NCI-H82 treated with DMSO at 0.1 percent for 48 hours (cell line): ENCODE results near the gene ARHGEF10L.

Experiments used
- DNase-seq: peaks from one replicate; lab custom pipeline; 2025; ENCODE audit not compliant: unreplicated experiment; lab: John Stamatoyannopoulos, UW

Gene ARHGEF10L

DNA sequence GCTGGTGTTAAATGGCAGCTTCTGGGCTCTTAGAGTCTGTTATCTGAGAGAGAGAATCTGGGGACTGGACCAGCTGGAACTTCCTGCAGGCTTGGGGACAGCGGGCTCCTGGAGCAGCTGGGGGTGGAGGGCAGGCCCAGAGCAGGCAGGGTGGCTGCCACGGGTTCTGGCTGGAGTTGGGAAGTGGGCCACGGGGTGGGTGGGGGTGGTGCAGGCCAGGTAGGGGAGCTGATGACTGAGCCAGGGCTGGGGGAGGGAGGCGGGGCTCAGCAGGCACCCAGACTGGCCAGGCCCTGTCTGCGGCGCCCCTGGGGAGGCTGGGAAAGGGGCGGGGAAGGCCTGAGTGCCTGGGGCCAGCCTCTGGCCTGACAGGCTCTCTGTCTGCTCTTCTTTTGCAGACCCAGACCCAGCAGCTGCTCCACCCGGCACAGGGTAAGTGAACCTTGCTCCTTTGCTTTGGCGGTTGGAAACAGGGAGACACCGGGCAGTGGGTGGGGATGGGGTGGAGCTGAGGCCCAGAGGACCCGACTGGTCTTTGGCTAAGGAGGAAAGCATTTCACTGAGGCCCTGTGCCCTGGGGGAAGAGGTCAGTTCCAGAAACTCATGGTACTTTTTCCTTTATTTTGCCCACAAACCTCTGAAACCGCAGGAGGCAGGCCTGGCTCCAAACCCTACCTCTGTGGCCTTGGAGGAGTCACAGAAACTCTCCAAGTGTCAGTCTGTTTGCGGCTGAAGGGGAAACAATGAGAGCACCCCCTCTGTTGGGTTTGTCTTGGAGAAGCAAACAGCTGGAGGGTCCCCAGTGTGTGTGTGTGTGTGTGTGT, 48.8 kb downstream of the ARHGEF10L start:
- no peak for DNase-seq

DNA sequence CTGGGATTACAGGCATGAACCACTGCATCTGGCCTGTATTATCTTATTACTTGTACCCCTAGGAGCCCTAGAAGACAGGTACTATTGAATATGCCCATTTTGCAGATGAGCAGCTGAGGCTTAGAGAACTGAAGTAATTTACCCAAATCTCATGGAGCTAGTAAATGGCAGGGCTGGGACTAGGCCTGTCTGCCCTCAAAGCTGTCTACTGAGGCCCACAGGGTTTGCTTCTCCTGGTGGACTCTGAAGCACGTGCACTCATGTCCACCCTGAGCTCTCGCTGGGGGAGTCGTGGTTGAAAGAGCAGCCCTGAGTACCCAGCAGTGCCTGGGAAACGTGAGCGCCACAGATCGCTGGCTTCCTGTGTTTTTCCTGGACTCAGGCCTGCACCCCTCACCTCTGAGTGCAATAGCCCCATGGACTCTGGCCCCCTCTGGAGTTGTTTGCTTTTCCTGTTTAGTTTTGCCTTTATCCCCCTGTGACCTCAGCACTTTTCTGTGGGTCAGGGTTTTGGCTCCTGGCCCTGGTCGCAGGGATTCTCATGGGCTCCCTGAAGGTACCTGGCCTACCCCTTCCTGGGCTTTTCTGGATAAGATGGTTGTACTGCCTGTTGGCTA, 52.4 kb downstream of the ARHGEF10L start:
- no peak for DNase-seq

DNA sequence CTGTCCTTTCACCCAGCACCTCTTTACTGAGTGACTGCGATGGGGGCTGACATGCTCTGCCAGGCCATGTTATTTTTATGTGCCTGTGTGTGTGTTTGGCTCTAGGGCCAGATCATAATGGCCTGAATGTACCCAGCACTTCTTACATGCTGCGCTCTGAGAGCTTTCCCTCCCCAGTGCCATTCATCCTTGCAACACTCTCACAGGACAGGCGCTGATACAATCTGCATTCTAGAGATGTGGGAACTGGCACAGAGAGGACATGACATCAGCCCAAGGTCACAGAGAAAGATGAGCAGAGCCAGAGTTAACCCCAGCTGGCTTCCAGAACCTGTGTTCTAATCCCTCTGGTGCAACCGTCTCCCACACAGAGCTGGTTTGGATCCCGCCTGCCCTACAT, 54.5 kb downstream of the ARHGEF10L start:
- DNase-seq: no peak

DNA sequence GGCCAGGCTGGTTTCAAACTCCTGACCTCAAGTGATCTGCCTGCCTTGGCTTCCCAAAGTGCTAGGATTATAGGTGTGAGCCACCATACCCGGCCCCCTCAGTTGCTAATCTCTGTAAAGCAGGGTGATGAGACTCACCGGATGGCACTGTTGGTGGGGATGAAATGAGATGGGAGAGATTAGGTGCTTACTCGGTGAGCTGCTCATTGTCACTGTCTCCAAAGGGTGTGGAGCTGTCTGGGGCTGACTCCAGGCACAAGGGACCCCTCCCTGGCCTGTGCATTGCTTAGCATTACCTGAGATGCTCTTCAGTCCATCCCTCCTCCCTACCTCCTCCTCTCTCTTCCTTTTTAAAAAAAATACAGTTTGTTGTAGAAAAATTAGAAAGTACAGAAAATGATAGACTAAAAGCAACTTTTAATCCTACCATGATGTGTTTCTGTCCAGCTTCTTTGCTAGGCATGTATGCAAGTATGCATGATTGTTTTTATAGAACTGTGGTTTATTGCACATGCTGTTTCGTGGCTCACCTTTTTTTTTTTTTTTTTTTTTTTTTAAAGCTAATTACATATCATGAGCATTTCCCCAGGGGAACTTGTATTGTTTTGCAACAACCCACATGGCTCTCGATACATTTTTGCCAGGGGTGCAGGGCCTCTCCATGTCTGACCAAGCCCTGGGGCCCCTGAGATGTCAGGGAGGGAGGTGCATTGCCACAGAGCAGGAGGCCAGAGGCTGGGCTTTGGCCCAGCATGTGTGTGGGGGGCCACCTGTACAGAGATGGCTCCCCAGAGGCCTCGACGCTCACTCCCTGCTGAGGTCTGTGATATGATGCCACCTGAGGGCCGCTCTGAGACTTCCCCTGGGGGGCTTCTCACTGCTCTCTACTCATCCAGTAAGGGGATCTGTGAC, 55.4 kb downstream of the ARHGEF10L start:
- DNase-seq: peak; percentile 39

DNA sequence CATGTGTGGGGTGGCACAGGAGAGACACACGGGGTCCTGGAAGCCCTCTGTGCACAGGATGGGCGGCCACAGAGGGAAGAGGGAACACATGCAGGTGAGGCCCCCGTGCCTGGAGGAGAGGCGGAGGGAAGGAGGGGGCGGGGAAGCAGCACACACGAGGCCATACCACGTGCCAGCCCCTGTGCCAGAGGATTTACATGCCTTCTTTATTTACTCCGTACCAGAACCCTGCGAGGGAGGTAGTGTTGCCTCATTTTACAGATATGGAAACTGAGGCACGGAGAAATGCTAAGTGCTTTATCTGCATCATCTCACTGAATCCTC, 56.1 kb downstream of the ARHGEF10L start:
- no peak for DNase-seq

DNA sequence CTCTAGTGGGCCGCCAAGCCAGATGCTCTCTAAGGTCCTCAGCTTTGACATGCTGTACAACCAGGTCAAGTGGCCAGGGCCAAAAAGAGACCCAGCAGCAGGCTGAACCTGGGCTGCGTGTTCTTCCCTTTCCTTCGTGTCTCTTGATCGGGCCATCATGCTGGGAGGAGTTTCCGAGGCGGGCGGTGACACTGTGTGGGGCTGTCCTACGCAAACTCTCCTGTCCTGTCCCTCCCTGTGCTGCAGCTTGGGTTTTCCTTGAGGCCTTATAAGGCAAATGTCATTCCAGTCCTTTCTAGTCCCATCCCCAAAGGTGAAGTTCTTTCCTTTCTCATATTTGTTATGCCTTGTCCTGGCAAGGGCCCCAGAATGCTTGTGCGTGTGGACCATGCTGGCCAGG, 56.7 kb downstream of the ARHGEF10L start:
- no peak for DNase-seq

DNA sequence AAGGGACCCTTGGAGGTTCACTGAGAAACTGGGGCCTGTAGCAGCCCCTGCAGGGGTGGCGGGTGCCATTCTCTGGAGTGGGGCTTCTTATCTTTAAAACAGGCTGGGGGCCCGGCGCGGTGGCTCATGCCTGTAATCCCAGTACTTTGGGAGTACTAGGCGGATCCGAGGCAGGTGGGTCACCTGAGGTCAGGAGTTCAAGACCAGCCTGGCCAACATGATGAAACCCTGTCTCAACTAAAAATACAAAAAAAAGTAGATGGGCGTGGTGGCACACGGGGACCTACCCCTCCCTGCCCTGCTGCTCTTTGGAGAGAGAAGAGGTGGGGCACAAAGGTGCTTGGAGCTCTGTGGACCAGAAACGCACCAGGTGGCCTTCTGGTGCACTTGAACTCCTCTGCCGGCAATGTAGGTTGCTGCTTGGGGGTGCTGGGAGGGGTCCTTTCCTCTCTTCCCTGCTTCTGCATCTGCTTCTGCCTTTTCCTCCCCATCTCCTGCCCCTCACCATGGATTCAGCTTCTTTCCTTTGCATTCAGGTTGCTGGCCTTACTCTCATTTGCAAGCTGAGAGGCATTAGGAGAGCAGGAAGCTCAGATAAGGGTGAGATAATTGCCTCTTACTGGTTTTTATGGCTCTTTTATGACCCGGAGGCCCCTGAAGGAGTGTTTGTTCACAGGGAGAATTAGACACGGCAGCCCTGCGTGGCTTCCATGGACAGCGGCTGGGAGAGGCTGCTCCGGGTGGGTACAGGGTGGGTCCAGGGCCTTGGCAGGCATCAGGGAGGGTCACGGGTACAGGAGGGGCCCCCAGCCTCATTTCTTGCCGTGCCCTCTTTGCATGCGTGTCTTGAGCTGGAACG, 57.4 kb downstream of the ARHGEF10L start:
- no peak for DNase-seq

DNA sequence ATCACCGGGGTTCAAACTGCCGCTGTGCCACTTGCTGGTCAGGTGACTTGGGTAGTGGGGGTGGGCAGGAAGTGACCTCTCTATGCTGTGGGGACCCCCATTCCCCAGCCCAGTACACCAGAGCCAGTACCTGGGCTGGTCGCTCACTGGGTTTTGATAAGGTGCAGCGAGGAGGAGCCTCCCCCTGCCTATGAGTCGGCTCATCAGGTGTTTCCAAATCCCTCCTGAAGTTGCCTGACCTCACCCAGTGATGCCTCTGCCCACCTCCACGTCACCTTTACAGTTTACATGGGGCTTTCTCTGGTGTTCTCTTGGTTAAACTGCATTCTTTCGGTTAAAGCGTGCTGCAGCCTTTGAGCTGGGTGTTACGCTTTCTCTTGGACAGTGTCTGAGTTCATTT, 58.2 kb downstream of the ARHGEF10L start:
- no peak for DNase-seq

DNA sequence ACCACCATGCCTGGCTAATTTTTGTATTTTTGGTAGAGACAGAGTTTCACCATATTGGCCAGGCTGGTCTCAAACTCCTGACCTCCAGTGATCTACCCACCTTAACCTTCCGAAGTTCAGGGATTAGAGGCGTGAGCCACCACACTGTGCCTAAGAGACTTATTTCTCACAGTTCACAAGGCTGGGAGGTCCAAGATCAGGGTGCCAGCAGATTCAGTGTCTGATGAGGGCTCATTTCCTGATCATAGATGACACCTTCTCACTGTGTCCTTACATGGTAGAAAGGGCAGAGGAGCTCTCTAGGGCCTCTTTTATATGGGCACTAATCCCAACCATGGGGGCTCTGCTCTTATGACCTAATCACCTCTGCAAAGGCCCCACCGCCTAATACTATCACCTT, 58.8 kb downstream of the ARHGEF10L start:
- DNase-seq: no peak

DNA sequence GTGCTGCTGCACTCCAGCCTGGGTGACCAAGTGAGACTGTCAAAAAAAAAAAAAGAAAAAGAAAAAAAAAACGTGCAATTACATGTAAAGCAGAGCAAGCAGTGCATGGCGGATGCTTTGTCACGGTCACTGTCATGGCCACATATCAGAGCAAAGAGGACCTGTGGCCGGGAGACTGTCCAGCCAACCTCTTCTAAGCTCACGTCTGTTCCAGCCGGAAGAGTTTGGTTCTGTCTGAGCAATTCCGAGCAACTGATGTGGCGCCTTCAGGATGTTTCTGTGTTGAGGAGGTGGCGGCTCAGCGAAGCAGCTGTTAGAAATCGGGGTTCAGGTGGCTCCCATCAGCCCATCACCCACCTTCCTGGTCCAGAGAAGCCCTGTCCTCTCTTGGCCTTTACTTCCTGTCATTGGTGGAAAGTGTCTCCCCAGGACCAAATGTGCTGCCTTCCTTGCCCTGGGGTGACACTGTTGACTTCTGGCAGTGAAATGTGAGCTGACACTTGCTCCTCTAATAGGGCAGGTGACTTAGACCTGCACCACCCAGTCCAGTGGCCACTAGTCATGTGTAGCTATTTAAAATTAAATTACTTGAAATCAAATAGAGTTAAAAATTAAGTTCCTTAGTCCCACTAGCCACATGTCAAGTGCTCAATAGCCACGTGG, 59.9 kb downstream of the ARHGEF10L start:
- no peak for DNase-seq

DNA sequence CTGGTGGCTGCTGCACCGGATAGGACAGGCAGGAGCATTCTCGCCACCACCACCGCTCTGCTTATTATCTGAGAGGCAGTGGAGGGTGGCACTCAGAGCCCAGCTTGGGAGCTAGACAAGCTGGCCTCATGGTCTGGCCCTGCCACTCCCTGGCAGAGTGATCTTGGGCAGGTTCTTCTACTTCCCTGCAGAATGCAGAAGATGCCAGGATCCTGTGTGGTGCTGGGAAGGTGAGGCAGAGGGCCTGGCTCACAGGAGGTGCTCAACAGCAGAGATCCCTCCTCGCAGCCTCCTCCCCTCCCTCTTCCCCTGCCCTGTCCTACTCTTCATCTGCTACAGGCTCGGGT, 60.4 kb downstream of the ARHGEF10L start:
- no peak for DNase-seq

DNA sequence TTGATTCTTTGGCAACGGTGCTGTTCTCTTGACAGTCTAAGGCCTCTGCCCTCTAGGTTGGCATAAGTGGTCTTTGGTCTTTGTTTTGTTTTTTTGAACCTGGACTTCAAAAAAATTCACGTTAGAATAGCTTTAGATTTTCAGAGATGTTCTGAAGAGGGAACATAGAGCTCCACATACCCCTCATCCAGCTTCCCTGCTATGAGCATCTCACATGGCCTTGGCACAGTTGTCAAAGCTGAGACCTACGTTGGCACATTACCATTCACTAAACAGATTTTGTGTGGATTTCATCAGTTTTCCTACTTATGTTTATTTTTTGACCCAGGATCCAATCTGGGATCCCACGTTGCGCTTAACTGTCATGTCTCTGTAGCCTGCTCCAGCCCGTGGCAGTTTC, 60.8 kb downstream of the ARHGEF10L start:
- DNase-seq: no peak

DNA sequence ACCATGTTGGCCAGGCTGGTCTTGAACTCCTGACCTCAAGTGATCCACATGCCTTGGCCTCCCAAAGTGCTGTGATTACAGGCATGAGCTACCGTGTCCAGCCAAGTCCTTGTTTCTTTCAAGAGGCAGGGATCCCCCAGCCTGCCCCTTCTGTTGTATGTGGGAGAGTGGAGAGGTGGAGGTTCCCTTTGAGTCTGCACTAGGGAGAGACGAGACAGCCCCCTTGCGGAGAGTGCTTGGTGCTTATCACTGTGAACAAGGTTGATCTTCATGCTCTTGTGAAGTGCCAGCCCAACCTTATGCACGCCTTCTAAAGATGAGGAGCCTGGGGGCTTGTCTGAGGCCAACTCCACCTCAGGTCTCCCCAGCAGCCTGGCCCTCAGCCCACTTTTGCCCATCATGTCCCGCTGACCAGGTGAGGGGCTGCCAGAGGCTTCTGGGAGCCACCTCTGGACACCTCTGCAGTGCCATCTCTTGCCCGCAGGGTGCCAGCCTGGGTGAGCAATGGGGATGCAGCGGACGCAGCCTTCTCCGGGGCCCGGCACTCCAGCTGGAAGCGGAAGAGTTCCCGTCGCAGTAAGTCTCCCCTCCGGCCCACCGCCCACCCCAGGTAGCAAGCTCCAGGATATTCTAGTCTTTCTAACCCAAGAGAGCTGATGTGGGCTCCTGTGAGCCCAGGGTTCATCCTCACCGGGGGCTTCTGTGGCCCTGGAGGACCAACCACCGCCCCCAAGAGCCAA, 62.3 kb downstream of the ARHGEF10L start:
- DNase-seq: no peak

DNA sequence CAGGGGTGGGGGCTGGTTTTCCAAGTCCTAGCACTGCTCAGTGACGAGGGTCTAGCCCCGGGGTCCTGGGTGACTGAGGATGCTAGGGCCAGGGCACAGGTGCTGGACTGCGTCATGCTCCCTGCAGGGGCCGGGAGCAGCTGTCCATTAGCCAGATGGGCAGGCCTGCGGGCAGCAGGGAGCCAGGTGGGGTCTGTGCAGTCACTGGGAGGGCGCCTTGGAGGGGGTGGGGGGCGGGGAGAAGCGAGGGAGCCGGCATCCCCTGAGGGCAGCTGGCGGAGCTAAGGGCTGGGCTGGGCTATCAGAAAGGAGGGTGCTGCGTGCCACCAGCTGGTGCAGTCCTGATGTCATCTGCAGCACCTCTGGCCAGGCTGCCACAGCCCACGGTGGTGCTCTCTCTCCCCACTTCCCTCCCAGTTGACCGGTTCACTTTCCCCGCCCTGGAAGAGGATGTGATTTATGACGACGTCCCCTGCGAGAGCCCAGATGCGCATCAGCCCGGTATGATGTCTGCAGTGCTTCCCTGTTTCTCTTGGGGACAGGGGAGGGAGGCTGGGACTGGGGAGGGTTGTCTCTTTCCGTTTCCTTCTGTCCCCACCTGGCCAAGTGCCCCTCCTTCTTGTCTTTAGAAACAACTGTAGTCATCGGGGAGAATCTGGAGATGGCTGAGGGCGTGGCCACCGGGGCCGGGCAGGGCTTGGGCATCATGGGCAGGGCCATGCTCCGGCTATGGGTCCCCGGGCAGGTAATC, 63.8 kb downstream of the ARHGEF10L start:
- DNase-seq: no peak

DNA sequence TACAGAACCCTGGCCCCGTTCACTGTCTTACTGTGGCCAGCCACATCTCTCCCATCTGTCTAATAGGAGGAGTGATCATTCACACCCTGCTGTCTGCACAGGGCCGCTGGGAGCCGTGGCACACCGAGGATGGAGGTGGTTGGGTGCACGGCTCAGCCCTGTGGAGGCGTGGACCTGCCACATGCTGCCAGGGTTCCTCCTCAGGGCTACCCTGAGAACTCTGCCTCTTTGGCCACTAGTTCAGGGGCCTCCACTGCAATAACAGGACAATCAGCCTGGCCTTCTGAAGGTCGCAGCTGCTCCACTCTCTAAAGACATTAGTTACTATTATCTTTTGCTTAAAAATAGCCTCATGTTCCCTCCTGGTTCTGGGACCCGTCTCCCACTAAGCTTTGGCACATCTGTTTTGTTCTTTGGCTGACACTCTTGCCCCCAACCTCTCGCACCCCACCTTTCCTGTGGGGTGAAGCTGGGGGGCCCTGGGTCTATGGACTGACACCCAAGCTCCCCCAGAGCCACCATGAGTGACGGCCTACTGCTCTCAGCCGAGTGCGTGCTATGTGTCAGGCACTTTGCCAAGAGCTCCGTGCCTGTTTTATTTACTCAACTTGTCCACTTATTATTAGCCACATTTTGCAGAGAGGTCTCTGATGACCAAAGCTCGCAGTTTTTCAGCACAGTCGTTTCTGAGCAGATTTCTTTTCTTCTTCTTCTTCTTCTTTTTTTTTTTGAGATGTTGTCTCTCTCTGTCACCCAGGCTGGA, 66.3 kb downstream of the ARHGEF10L start:
- no peak for DNase-seq

DNA sequence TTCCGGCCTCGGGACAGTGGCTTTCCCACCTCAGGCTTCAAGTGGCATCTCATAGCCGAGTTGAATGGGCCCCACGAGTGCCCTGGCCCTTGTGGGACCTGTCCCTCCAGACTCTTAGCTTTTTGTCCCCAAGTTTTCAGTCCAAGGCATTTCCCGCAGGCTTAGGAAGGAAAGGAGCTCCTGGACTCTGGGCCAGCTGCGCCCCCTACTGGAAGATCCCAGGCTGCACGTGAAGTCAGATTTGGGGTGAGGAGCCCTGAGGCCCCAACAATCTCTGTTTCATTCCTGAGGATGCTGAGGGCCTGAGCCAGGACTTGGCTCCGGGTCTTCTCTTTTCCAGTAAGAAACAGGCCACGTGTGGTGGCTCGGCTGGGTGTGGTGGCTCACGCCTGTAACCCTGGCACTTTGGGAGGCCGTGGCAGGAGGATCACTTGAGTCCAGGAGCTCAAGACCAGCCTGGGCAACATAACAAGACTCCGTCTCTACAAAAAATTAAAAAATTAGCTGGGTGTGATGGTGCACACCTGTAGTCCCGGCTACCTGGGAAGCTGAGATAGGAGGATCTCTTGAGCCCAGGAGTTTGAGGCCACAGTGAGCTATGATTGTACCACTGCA, 67.4 kb downstream of the ARHGEF10L start:
- peak; percentile 34 for DNase-seq

DNA sequence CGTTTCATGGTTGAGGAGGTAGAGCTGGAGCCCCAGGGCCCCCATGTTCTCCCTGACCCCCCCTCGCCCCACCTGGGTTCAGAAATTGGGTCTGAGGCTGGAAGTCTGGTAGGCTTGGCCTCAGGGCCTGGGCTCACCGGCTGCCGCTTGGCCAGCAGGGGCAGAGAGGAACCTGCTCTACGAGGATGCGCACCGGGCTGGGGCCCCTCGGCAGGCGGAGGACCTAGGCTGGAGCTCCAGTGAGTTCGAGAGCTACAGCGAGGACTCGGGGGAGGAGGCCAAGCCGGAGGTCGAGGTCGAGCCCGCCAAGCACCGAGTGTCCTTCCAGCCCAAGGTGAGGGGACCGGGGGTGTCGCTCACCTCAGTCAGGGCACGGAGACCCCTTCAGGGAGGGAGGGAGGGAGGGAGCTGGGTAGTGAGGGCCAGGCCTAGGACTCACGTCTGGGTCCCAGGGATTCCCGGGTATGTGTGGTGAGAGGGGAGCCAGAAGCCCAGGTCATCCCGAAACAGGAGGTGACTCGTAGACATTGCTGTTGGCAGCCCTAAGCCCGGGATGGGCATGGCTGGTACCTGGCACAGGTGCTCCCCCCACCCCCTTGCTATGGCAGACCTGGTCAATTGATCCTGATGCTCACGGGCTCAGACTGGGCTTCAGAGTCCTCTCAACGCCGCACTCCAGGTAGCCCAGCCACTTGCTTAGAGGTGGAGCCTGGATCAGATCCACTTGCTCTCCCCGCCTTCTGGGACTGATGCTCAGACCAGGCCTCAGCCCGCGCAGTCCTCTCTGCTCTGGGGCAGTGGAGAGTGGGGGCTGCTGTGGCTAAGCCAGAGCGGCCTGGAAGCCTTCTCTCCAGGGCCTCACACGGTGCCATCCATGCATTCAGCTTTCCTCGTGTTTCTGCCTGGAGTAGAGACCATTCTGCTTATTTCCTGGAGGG, 68.4 kb downstream of the ARHGEF10L start:
- DNase-seq: no peak
